Neutrophil (primary cell): ENCODE measurements around the gene ANKRD65.
"Not testable (repeated sequence)": the region's sequence is repeated elsewhere in the genome, so short reads cannot be mapped to it uniquely, and the experiment has no call there.

Source experiments
- H3K27ac ChIP-seq: fragments of 200-600 bp; sonication (generic); 2 replicates; pipeline ENCODE4 v1.5.1; 2016; ENCODE audit warnings: mild to moderate bottlenecking, moderate library complexity
- H3K27me3 ChIP-seq: fragments of 200-600 bp; sonication (generic); 2 replicates; pipeline ENCODE4 v1.6.0; 2016; ENCODE audit warnings: mild to moderate bottlenecking
- H3K36me3 ChIP-seq: fragments of 200-600 bp; sonication (generic); 2 replicates; pipeline ENCODE4 v1.5.1; 2017
- H3K4me1 ChIP-seq, 2 experiments: fragments of 200-600 bp in 1 of 2; sonication (generic) in 1 of 2; 1 replicate in 1 of 2; 2 replicates in 1 of 2; pipeline versions ENCODE4 v1.5.1 to v1.6.1; 2013 to 2016; ENCODE audit warnings: low read depth in 1 of 2, low read length in 1 of 2, mild to moderate bottlenecking in 1 of 2, moderate library complexity in 1 of 2; ENCODE audit not compliant: control insufficient read depth in 1 of 2, insufficient read depth in 1 of 2
- H3K4me3 ChIP-seq, 2 experiments: fragments of 200-600 bp in 1 of 2; sonication (generic) in 1 of 2; 1 replicate in 1 of 2; 2 replicates in 1 of 2; pipeline ENCODE4 v1.5.1; 2013 to 2016; ENCODE audit warnings: low read depth in 1 of 2, low read length in 1 of 2, mild to moderate bottlenecking in 1 of 2, moderate library complexity in 1 of 2
- H3K9me3 ChIP-seq: fragments of 200-600 bp; sonication (generic); 2 replicates; pipeline ENCODE4 v1.5.1; 2016
- CTCF ChIP-seq: fragments of 200-600 bp; sonication (generic); IDR thresholded peaks from 2 replicates; pipeline ENCODE4 v1.5.1; 2016; ENCODE audit warnings: antibody characterized with exemption

The ANKRD65 gene

GRCh38 chr1:1460540-1461130 lies 39.6 kb upstream of the ANKRD65 start:
- Histone ChIP-seq H3K27ac (no peak overlapping the region), H3K27me3 (peaks cover 22% of the 10 kb centered on the region), H3K9me3 (no peaks in the 10 kb centered on the region), H3K4me3 (no peak overlapping the region), H3K36me3 (no peaks in the 10 kb centered on the region), H3K4me1 (no peaks in the 10 kb centered on the region)
- no peak for TF ChIP-seq CTCF

GRCh38 chr1:1459711-1460110 lies 38.6 kb upstream of the ANKRD65 start:
- not testable (repeated sequence) for H3K36me3 ChIP-seq, H3K27ac ChIP-seq, H3K4me1 ChIP-seq, H3K4me3 ChIP-seq, H3K9me3 ChIP-seq
- H3K27me3 ChIP-seq, result peaks cover 22% of the 10 kb centered on the region

GRCh38 chr1:1459156-1459555 lies 38.1 kb upstream of the ANKRD65 start:
- H3K9me3 ChIP-seq, H3K4me1 ChIP-seq, H3K36me3 ChIP-seq, H3K4me3 ChIP-seq, H3K27ac ChIP-seq: not testable (repeated sequence)
- peaks cover 22% of the 10 kb centered on the region for H3K27me3 ChIP-seq

- H3K36me3 ChIP-seq, H3K27ac ChIP-seq, H3K4me1 ChIP-seq, H3K4me3 ChIP-seq, H3K9me3 ChIP-seq: not testable (repeated sequence)
- H3K27me3 ChIP-seq, result peaks cover 21% of the 10 kb centered on the region
Measured at GRCh38 chr1:1456683-1457255, 35.7 kb upstream of the ANKRD65 start.

- H3K9me3 ChIP-seq, H3K4me3 ChIP-seq, H3K27ac ChIP-seq, H3K36me3 ChIP-seq, H3K4me1 ChIP-seq: not testable (repeated sequence)
- peaks cover 13% of the 10 kb centered on the region for H3K27me3 ChIP-seq
Measured at GRCh38 chr1:1455934-1456333, 34.9 kb upstream of the ANKRD65 start.

- TF ChIP-seq CTCF, result no peak
Measured at GRCh38 chr1:1455366-1455884, 34.3 kb upstream of the ANKRD65 start.

GRCh38 chr1:1454286-1455056 lies 33.4 kb upstream of the ANKRD65 start:
- not testable (repeated sequence) for H3K27ac ChIP-seq, H3K4me1 ChIP-seq, H3K9me3 ChIP-seq, H3K27me3 ChIP-seq, H3K4me3 ChIP-seq, H3K36me3 ChIP-seq

More at GRCh38 chr1:1455366-1455884, 34.3 kb upstream of the ANKRD65 start:
- no peaks in the 10 kb centered on the region for H3K4me1 ChIP-seq
- H3K9me3 ChIP-seq, result no peaks in the 10 kb centered on the region
- no peaks in the 10 kb centered on the region for H3K36me3 ChIP-seq
- H3K4me3 ChIP-seq, result no peak overlapping the region
- H3K27ac ChIP-seq, result no peak overlapping the region
- H3K27me3 ChIP-seq, result peaks cover 7% of the 10 kb centered on the region

- H3K4me1 ChIP-seq, result no peaks in the 10 kb centered on the region
- no peak for TF ChIP-seq CTCF
- H3K4me3 ChIP-seq, result no peak overlapping the region
- no peaks in the 10 kb centered on the region for H3K36me3 ChIP-seq
- no peaks in the 10 kb centered on the region for H3K9me3 ChIP-seq
- H3K27me3 ChIP-seq, result no peaks in the 10 kb centered on the region
- no peak overlapping the region for H3K27ac ChIP-seq
Measured at GRCh38 chr1:1452882-1453281, 31.8 kb upstream of the ANKRD65 start.

- H3K27me3 ChIP-seq, H3K9me3 ChIP-seq, H3K27ac ChIP-seq, H3K36me3 ChIP-seq, H3K4me3 ChIP-seq, H3K4me1 ChIP-seq: not testable (repeated sequence)
Measured at GRCh38 chr1:1452365-1452739, 31.3 kb upstream of the ANKRD65 start.
